ENCODE measurements around the gene MST1.

GRCh38 chr3:49662021-49662420 is 27.3 kb downstream of the MST1 start:
- TF ChIP-seq CTCF (IDR thresholded peaks at IDR 0.05) (no peak), POLR2A (IDR thresholded peaks at IDR 0.05) (no peak), POLR2AphosphoS5 (IDR thresholded peaks at IDR 0.05) (no peak)

Measured in suprapubic skin (tissue), 4 donors.